HG03521 (cell line): Measurements from ENCODE around the gene SIM1.

Experiments used
- ATAC-seq: cut with Tn5 transposase; IDR thresholded peaks from one replicate; pipeline ENCODE4 v1.9.1; 2021; ENCODE audit warnings: mild to moderate bottlenecking, moderate library complexity; ENCODE audit not compliant: unreplicated experiment

The SIM1 gene

DNA sequence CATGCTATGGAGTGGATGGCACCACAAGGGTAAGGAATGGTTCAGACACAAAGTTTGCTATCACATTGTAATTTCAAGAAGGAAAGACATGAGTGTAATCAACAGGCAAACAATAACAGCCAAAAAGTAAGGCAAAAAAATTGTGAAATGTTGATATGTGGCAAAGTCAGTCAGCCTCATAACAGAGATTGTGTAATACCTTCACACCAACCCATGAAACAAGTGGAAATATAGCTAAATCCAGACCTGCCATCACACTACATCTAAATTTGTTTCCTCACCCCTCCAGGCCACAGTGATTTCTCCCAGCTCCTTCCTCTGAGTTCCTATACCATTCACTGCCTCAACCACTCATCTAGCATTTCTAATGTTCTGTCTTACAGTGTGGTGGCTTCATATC, 37.3 kb downstream of the SIM1 start:
- no peak for ATAC-seq

DNA sequence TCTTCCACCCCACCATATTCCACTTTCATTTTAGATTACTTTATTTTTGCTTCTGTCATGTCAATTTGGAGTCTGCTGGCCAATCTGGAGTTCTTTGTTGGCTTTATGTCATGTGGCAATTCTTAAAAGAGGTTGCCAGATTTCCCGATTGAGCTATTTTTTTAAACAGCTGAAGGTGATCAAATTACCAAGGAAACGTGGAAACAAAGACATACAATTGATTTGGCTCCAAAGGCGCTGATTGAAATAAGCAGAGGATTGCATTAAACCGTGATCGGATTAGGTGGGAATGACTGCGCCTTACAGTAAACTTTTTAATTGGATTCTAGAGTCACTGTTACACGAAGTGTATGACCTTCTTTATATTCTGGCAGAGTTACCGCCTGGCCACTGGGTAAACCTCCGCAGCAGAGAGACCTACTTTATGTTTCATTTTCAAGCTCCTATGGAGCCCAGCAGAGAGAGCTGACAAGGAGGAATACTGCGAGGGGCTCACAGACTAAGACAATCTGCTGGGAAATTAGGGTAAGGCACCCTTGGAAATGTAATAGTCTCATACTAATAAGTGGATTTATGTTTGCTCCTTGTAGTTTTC, 37.9 kb downstream of the SIM1 start:
- no peak for ATAC-seq

DNA sequence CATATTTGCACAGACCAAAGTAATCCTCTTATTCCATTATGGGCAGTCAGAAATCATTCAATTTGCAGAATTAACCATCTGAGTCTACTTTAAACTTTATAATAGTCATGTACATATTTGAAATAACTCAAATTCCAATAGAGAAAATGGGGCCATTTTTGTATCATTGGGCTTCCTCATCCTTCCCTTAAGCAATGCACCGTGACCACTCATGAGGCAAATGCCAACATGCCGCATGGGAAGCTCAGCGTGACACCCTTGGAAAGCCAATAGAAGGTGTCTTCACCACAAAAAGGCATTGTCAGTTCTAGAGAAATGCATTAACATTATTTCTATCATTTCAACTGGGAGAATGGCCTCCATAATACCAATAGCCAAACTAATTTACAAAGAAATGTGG, 38.5 kb downstream of the SIM1 start:
- ATAC-seq: no peak

DNA sequence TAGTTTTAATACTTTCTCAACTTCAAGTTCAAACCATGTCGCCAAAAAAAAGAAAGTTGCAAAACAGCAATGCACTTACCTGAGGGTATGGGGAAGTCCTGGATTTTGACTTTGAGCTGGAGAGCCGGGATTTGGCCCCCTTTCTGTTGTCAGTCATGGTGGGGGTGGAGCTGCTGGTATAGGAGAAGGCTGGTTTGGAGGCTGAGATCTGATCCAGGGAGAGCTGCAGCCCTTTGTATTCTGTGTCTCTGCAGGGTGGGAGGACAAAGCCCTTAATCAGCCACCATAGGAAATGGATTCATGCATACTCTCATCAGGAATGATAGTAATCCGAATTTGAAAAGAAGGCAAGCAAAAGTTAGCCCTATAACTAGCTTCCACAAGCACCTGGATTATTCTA, 44.0 kb downstream of the SIM1 start:
- no peak for ATAC-seq

GRCh38 chr6:100417036-100417435, 47.7 kb downstream of the SIM1 start:
- ATAC-seq: no peak

- no peak for ATAC-seq
These were observed 49.0 kb downstream of the SIM1 start for GRCh38 chr6:100415768-100416167.

- ATAC-seq: no peak
These were observed 51.8 kb downstream of the SIM1 start for GRCh38 chr6:100412872-100413271.

- no peak for ATAC-seq
These were observed 60.7 kb downstream of the SIM1 start for GRCh38 chr6:100404051-100404450.

DNA sequence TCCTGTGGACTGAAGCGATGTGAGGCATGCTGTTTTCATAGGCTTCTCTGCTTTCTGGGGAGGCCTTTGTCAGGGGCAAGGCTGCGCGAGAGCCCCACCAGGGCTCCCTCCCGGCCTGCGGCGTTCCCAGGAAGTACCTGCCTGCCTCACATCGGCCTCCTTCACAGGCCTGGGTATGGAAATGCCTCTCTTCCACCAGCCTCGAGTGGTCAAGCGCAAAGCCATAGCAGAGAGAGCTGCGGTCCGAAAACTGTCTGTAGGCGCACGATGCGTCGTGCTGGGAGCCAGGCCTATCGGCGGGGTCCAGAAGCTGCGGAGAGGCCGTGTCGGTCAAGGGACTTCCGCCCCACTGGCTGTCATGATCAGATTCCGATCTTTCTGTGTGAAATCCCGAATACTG, 71.2 kb downstream of the SIM1 start:
- ATAC-seq: no peak

DNA sequence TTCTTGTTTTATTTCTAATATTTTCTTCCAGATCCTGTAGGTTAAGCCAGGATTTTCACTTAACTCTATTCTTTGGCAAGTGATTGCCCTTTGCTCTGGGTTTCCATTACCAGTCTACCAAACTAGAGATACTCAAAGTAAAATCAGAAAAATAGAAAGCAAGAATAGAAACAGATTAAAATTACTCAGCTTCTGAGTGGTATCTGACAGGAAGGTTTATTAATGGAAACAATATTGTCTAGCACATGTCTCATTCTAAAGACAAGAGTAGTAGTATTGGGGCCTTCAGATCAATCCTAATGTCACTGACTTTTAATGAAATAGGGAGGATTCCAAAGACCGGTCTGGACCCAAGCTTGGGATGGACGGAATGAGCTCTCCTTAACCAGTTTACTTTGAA, 72.3 kb downstream of the SIM1 start:
- no peak for ATAC-seq

DNA sequence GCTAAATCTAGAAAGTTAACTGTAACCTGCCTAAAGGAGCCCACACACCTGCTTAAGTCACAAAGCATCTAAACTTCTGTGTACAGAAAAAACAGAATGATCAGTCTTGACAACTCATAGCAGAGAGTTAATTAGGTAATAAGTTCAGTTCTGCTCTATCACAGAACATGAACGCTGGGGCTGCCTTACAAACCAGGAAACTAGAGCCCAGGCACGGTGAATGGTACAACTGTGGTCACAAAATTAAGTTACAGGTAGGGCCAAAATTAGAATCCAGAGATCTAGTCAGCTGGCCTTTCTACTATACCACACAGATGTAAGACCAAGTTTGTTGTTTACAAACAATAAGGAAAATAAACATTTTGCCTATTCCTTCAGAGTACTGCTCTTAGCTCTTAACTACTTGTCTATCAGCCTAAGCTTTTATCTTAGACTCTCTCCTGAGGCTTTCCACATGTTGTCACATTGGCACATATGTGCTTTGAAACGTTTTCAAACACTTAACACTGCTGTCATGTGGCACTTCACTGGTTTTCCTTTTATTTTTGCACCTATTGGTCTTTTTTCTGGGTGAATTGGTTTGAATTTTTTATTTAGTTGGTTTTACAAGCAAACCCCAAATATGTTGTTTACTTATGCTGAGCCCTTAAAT, 75.7 kb downstream of the SIM1 start:
- no peak for ATAC-seq

- no peak for ATAC-seq
These were observed 81.9 kb downstream of the SIM1 start for GRCh38 chr6:100382767-100383195.

GRCh38 chr6:100382031-100382430, 82.7 kb downstream of the SIM1 start:
- no peak for ATAC-seq

GRCh38 chr6:100381111-100381510, 83.6 kb downstream of the SIM1 start:
- ATAC-seq: no peak

GRCh38 chr6:100379386-100379785, 85.3 kb downstream of the SIM1 start:
- ATAC-seq: no peak

GRCh38 chr6:100378576-100378975, 86.1 kb downstream of the SIM1 start:
- ATAC-seq: no peak

DNA sequence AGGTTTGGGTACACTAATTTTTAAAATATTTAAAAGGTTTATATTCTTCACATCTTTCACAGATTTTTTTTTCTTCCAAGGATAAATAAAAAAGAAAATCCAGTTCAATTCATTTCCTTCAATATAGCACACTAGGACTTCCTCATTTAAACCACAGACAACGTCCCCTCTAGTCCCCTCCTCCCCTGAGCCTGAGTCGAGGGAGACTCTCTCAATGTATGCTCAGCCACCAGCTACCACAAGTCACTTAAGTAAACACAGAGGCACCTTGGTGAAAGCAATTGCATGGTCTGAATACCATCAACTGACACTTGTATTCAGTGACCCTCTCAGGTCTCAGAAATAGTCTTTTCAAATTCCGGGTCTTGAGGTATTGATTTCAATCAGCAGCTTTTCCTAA, 88.6 kb downstream of the SIM1 start:
- no peak for ATAC-seq

GRCh38 chr6:100372326-100373091, 92.2 kb downstream of the SIM1 start:
- no peak for ATAC-seq

DNA sequence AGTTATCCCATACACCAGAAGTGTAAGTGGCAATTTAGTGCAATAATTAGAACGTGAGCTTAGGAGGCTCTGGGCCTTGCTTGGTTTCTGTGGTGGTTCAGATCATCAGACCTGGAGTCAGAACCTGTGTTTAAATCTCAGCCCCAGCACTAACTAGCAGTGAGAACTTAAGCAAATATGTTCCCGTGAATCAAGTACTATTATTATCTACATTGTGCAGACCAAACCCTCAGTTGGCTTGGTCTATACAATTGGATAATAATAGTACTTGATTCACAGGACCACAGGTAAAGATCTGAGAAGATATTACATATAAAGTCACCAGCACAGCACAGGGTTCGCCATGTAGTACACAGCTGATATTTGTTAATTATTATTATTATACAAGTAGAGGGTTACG, 93.1 kb downstream of the SIM1 start:
- no peak for ATAC-seq

DNA sequence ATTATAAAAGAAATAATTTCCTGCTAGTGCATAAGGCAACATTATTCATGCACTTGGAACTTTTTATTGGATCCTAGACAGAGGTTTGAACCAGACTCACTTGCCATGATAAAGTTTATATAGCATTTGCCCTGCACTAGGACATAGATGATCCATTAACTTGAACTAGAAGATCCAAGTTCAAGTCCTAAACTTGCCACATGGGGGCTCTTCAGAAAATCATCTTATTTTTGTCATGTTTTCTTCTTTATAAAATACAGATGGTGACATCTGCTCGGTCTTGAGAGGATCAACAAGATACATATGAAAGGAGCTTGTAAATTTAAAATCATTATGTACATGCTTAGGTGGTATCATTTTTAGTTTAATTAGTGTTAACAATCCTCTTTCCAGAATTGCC, 94.5 kb downstream of the SIM1 start:
- no peak for ATAC-seq

- no peak for ATAC-seq
These were observed 98.3 kb downstream of the SIM1 start for GRCh38 chr6:100366419-100366818.

DNA sequence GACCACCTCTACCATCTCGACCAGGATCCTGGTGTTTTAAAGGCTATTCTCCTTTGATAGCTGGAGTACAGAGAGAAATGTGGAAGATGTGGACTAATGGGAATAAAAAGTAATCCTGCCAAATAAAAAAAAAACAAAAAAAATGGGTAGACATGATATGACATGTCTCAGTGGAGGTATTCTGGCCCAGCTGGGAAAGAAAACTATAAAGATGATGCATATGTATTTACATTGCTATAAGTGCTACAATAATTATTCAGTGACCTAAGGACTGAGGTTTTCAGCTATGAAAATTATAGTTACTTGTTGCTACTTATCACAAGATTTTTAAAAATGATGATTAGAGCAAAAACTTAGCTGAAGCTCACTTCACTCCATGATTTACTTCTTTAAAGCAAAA, 101.1 kb downstream of the SIM1 start:
- ATAC-seq: no peak
